ENCODE results near the gene EIF3K.
A peak's percentile ranks its signal among the peaks of the same experiment; 100 is the strongest.

GRCh38 chr19:38665950-38666662 is 47.1 kb downstream of the EIF3K start:
- TF ChIP-seq, protein P1, sequence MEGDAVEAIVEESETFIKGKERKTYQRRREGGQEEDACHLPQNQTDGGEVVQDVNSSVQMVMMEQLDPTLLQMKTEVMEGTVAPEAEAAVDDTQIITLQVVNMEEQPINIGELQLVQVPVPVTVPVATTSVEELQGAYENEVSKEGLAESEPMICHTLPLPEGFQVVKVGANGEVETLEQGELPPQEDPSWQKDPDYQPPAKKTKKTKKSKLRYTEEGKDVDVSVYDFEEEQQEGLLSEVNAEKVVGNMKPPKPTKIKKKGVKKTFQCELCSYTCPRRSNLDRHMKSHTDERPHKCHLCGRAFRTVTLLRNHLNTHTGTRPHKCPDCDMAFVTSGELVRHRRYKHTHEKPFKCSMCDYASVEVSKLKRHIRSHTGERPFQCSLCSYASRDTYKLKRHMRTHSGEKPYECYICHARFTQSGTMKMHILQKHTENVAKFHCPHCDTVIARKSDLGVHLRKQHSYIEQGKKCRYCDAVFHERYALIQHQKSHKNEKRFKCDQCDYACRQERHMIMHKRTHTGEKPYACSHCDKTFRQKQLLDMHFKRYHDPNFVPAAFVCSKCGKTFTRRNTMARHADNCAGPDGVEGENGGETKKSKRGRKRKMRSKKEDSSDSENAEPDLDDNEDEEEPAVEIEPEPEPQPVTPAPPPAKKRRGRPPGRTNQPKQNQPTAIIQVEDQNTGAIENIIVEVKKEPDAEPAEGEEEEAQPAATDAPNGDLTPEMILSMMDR (IDR thresholded peaks at IDR 0.05): no peak
- peak in 1 of 2 donors; percentile 14 for TF ChIP-seq POLR2A (IDR thresholded peaks at IDR 0.05)

Measured in adrenal gland (tissue), 5 donors.